ENCODE results near the gene COPS9.

GRCh38 chr2:240157147-240157470 lies 21.0 kb upstream of the COPS9 start:
- TF ChIP-seq POLR2A (IDR thresholded peaks at IDR 0.05; ENCODE audit: low read length) (no peak), GATA1 (IDR thresholded peaks at IDR 0.05; ENCODE audit: low read depth, low read length) (no peak)

Data from erythroblast (primary cell).